GM23338 (cell line): ENCODE measurements around the gene GPD2. TPM values are rescaled to one million over a fixed set of nuclear protein-coding genes. Genes with fewer than 3 reads are reported as not detected.
A peak's percentile ranks its signal among the peaks of the same experiment; 100 is the strongest.

Source experiments
- ATAC-seq: fragments of 200-7000 bp; cut with Tn5 transposase; 3 replicates; pipeline ENCODE4 v1.9.1; 2020
- DNase-seq: peaks from one replicate; pipeline ENCODE4 v3.0.0-alpha.2; 2015; ENCODE audit warnings: low spot score
- H2AFZ ChIP-seq: fragments of 200-600 bp; sonication (generic); 2 replicates; pipeline ENCODE4 v1.8.0; 2016; ENCODE audit warnings: antibody characterized with exemption, mild to moderate bottlenecking, moderate library complexity
- H3F3A ChIP-seq: fragments of 200-600 bp; sonication (generic); replicated peaks from 2 replicates; pipeline ENCODE4 v1.8.0; 2017; ENCODE audit warnings: antibody characterized with exemption, mixed run types, low read depth
- H3K27ac ChIP-seq: fragments of 200-600 bp; sonication (generic); 2 replicates; pipeline ENCODE4 v1.6.1; 2016; ENCODE audit warnings: low read depth
- H3K27me3 ChIP-seq: fragments of 200-600 bp; sonication (generic); 2 replicates; pipeline ENCODE4 v1.8.0; 2016; ENCODE audit warnings: mild to moderate bottlenecking, mixed run types, moderate library complexity; ENCODE audit not compliant: insufficient read depth
- H3K36me3 ChIP-seq: fragments of 200-600 bp; sonication (generic); 2 replicates; pipeline ENCODE4 v1.8.0; 2016; ENCODE audit warnings: mild to moderate bottlenecking; ENCODE audit not compliant: insufficient read depth
- H3K4me1 ChIP-seq: fragments of 200-600 bp; sonication (generic); 2 replicates; pipeline ENCODE4 v1.8.0; 2016; ENCODE audit warnings: mild to moderate bottlenecking, moderate library complexity; ENCODE audit not compliant: insufficient read depth
- H3K4me2 ChIP-seq: fragments of 200-600 bp; sonication (generic); 2 replicates; pipeline ENCODE4 v1.7.1; 2017; ENCODE audit warnings: mixed run types
- H3K4me3 ChIP-seq: fragments of 200-600 bp; sonication (generic); 2 replicates; pipeline ENCODE4 v1.6.1; 2016; ENCODE audit warnings: mixed run types
- H3K79me2 ChIP-seq: fragments of 200-600 bp; sonication (generic); replicated peaks from 2 replicates; pipeline ENCODE4 v1.8.0; 2017; ENCODE audit warnings: mild to moderate bottlenecking; ENCODE audit not compliant: insufficient read depth
- H3K9me2 ChIP-seq: fragments of 200-600 bp; sonication (generic); 2 replicates; pipeline ENCODE4 v1.8.0; 2017; ENCODE audit not compliant: insufficient read depth
- H4K20me1 ChIP-seq: fragments of 200-600 bp; sonication (generic); replicated peaks from 2 replicates; pipeline ENCODE4 v1.8.0; 2017; ENCODE audit warnings: mild to moderate bottlenecking; ENCODE audit not compliant: insufficient read depth
- H3K27ac Mint-ChIP-seq: 2 replicates; pipeline ENCODE4 v1.8.0; 2020; ENCODE audit warnings: inconsistent platforms, mild to moderate bottlenecking, moderate library complexity, mixed read lengths
- H3K27me3 Mint-ChIP-seq: 3 replicates; pipeline ENCODE4 v1.8.0; 2022; ENCODE audit warnings: low read depth, mild to moderate bottlenecking, moderate library complexity, mixed read lengths, inconsistent platforms; ENCODE audit not compliant: insufficient read depth, poor library complexity
- H3K36me3 Mint-ChIP-seq: 3 replicates; pipeline ENCODE4 v1.8.0; 2021; ENCODE audit warnings: low read depth, mild to moderate bottlenecking, inconsistent platforms, moderate library complexity, mixed read lengths
- H3K4me1 Mint-ChIP-seq: 3 replicates; pipeline ENCODE4 v1.8.0; 2020; ENCODE audit warnings: mild to moderate bottlenecking, inconsistent platforms, mixed read lengths
- H3K4me3 Mint-ChIP-seq: 3 replicates; pipeline ENCODE4 v1.8.0; 2021; ENCODE audit warnings: moderate library complexity, mild to moderate bottlenecking, inconsistent platforms, mixed read lengths
- H3K9me3 Mint-ChIP-seq: 3 replicates; pipeline ENCODE4 v1.8.0; 2020; ENCODE audit warnings: moderate library complexity, mild to moderate bottlenecking, inconsistent platforms, mixed read lengths
- CREB1 ChIP-seq: fragments of 250-450 bp; sonication (Bioruptor Pico); IDR thresholded peaks from 2 replicates; pipeline ENCODE4 v1.5.0; 2020; ENCODE audit warnings: low read depth, mild to moderate bottlenecking, moderate library complexity
- EZH2 ChIP-seq: fragments of 200-600 bp; sonication (generic); IDR thresholded peaks from one replicate; pipeline ENCODE4 v1.8.0; 2017; ENCODE audit warnings: antibody characterized with exemption, mild to moderate bottlenecking, low read depth; ENCODE audit not compliant: unreplicated experiment
- EZH2phosphoT487 ChIP-seq: fragments of 200-600 bp; sonication (generic); IDR thresholded peaks from one replicate; pipeline ENCODE4 v1.8.1; 2018; ENCODE audit warnings: antibody characterized with exemption; ENCODE audit not compliant: unreplicated experiment
- JUNB ChIP-seq: IDR thresholded peaks from one replicate; pipeline ENCODE4 v1.6.1; 2016; ENCODE audit warnings: antibody characterized with exemption; ENCODE audit not compliant: unreplicated experiment
- NANOG ChIP-seq: IDR thresholded peaks from 2 replicates; pipeline ENCODE4 v1.6.1; 2016; ENCODE audit warnings: antibody characterized with exemption, borderline replicate concordance
- POLR2AphosphoS5 ChIP-seq: IDR thresholded peaks from 2 replicates; pipeline ENCODE4 v1.6.1; 2016; ENCODE audit warnings: antibody characterized with exemption, low read depth
- STAT1 ChIP-seq: IDR thresholded peaks from one replicate; pipeline ENCODE4 v1.6.1; 2016; ENCODE audit warnings: antibody characterized with exemption; ENCODE audit not compliant: unreplicated experiment
- ZNF114 ChIP-seq: fragments of 250-450 bp; sonication (Bioruptor Pico); IDR thresholded peaks from 2 replicates; pipeline ENCODE4 v1.5.0; 2020; ENCODE audit warnings: mild to moderate bottlenecking, moderate library complexity
- ZNF331 ChIP-seq: fragments of 250-450 bp; sonication (Bioruptor Pico); IDR thresholded peaks from 2 replicates; pipeline ENCODE4 v1.5.0; 2020; ENCODE audit warnings: low read depth, mild to moderate bottlenecking, moderate library complexity
- polyA plus RNA-seq: library from polyadenylated mRNA; unstranded; fragments of >200 nt; fragmentation: Nextera tagmentation; extraction: Ambion mirVana; gene quantifications from 2 replicates; pipeline ENCODE4 v1.2.1, GENCODE V29; 2016
- total RNA-seq: library from RNA; depleted of rRNA; stranded (reverse); fragments of >200 nt; shearing (Covaris generic); gene quantifications from 2 replicates; pipeline ENCODE4 v1.2.3, GENCODE V29; 2014
- TF ChIP-seq, protein P1 (sequence below), 2 experiments: fragments of 200-600 bp in 1 of 2; sonication (generic) in 1 of 2; conservative IDR thresholded peaks; 2 replicates each; pipeline versions ENCODE4 v1.5.1 to v1.6.1; 2016 to 2017; ENCODE audit warnings: antibody characterized with exemption in 2 of 2, low read depth in 2 of 2, mild to moderate bottlenecking in 2 of 2, moderate library complexity in 1 of 2
- TF ChIP-seq, protein P2 (sequence below): IDR thresholded peaks from 2 replicates; pipeline ENCODE4 v1.6.1; 2016; ENCODE audit warnings: antibody characterized with exemption
- TF ChIP-seq, protein P3 (sequence below): IDR thresholded peaks from one replicate; pipeline ENCODE4 v1.6.1; 2018; ENCODE audit warnings: antibody characterized with exemption; ENCODE audit not compliant: unreplicated experiment
- TF ChIP-seq, protein P4 (sequence below): fragments of 250-450 bp; sonication (Bioruptor Pico); IDR thresholded peaks from 2 replicates; pipeline ENCODE4 v1.5.0; 2020; ENCODE audit warnings: mild to moderate bottlenecking, moderate library complexity

GPD2 gene
- total and polyA plus RNA-seq, 2 experiments from 2014 or later: 9.4 to 67.4 TPM

DNA sequence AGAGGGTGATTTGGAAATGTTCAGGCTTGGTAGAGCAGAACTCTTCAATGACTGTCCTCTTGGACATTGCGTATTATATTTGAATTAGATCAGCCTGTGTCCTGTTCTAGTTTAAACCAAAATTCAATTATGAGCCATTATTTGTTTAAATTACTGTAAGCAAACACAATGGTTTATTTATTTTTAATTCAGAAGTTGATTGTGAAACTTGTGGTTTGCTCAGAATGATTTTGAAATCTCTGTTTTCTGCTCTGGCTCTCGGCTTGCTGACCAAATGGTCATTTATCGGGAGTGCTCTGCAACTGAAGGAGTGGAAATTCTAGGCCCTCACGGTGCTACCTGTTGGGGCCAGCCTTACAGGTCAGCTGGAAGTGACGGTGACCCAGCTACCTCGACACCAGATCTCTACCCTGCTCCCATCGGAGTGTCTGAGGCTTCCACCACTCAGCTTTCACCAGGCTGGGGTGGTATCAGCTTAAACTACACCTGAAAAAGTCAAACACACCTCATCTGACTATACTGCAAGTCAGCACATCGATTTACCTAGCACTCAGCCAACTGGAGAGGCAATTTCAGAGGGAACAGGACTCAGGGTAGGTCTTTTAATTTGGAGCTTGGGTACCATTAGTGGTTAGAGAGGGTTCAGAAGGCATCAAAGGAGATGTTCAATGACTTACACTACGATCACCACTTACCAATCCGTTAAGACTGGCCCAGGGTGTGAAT is 36.8 kb upstream of the GPD2 start:
- H3K9me2 ChIP-seq: no peaks in the 10 kb centered on the region; the same call in 1 of the 2 replicates
- H3F3A ChIP-seq: no peaks in the 10 kb centered on the region
- no peaks in the 10 kb centered on the region for H4K20me1 ChIP-seq
- Mint-ChIP-seq H3K9me3 (peaks cover 8% of the 10 kb centered on the region), H3K36me3 (0 out of 3 replicates have a peak, but pooled peaks cover 7% of the 10 kb centered on the region), H3K4me3 (peak overlapping the region; percentile 91), H3K4me1 (peaks cover 15% of the 10 kb centered on the region), H3K27me3 (peaks cover 21% of the 10 kb centered on the region), H3K27ac (no peak overlapping the region)
- H3K4me3 ChIP-seq: peak overlapping the region; percentile 77
- no peaks in the 10 kb centered on the region for H3K36me3 ChIP-seq
- DNase-seq (peak; percentile 23), ATAC-seq (peak; percentile 32)
- no peaks in the 10 kb centered on the region for H3K4me1 ChIP-seq
- no peak overlapping the region for H3K27ac ChIP-seq
- H3K79me2 ChIP-seq: no peaks in the 10 kb centered on the region
- TF ChIP-seq EZH2 (no peak), NANOG (no peak), ZNF331 (no peak), ZNF114 (CRISPR knock-in tag) (no peak), EZH2phosphoT487 (no peak), JUNB (no peak), CREB1 (CRISPR knock-in tag) (no peak), STAT1 (no peak), POLR2AphosphoS5 (no peak)
- TF ChIP-seq, protein P1, sequence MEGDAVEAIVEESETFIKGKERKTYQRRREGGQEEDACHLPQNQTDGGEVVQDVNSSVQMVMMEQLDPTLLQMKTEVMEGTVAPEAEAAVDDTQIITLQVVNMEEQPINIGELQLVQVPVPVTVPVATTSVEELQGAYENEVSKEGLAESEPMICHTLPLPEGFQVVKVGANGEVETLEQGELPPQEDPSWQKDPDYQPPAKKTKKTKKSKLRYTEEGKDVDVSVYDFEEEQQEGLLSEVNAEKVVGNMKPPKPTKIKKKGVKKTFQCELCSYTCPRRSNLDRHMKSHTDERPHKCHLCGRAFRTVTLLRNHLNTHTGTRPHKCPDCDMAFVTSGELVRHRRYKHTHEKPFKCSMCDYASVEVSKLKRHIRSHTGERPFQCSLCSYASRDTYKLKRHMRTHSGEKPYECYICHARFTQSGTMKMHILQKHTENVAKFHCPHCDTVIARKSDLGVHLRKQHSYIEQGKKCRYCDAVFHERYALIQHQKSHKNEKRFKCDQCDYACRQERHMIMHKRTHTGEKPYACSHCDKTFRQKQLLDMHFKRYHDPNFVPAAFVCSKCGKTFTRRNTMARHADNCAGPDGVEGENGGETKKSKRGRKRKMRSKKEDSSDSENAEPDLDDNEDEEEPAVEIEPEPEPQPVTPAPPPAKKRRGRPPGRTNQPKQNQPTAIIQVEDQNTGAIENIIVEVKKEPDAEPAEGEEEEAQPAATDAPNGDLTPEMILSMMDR (conservative IDR thresholded peaks at IDR 0.05; ENCODE audit: low read depth in 2 of 2): no peak
- TF ChIP-seq, protein P2, sequence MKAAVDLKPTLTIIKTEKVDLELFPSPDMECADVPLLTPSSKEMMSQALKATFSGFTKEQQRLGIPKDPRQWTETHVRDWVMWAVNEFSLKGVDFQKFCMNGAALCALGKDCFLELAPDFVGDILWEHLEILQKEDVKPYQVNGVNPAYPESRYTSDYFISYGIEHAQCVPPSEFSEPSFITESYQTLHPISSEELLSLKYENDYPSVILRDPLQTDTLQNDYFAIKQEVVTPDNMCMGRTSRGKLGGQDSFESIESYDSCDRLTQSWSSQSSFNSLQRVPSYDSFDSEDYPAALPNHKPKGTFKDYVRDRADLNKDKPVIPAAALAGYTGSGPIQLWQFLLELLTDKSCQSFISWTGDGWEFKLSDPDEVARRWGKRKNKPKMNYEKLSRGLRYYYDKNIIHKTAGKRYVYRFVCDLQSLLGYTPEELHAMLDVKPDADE: no peak
- TF ChIP-seq, protein P3, sequence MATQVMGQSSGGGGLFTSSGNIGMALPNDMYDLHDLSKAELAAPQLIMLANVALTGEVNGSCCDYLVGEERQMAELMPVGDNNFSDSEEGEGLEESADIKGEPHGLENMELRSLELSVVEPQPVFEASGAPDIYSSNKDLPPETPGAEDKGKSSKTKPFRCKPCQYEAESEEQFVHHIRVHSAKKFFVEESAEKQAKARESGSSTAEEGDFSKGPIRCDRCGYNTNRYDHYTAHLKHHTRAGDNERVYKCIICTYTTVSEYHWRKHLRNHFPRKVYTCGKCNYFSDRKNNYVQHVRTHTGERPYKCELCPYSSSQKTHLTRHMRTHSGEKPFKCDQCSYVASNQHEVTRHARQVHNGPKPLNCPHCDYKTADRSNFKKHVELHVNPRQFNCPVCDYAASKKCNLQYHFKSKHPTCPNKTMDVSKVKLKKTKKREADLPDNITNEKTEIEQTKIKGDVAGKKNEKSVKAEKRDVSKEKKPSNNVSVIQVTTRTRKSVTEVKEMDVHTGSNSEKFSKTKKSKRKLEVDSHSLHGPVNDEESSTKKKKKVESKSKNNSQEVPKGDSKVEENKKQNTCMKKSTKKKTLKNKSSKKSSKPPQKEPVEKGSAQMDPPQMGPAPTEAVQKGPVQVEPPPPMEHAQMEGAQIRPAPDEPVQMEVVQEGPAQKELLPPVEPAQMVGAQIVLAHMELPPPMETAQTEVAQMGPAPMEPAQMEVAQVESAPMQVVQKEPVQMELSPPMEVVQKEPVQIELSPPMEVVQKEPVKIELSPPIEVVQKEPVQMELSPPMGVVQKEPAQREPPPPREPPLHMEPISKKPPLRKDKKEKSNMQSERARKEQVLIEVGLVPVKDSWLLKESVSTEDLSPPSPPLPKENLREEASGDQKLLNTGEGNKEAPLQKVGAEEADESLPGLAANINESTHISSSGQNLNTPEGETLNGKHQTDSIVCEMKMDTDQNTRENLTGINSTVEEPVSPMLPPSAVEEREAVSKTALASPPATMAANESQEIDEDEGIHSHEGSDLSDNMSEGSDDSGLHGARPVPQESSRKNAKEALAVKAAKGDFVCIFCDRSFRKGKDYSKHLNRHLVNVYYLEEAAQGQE: no peak
- TF ChIP-seq, protein P4, sequence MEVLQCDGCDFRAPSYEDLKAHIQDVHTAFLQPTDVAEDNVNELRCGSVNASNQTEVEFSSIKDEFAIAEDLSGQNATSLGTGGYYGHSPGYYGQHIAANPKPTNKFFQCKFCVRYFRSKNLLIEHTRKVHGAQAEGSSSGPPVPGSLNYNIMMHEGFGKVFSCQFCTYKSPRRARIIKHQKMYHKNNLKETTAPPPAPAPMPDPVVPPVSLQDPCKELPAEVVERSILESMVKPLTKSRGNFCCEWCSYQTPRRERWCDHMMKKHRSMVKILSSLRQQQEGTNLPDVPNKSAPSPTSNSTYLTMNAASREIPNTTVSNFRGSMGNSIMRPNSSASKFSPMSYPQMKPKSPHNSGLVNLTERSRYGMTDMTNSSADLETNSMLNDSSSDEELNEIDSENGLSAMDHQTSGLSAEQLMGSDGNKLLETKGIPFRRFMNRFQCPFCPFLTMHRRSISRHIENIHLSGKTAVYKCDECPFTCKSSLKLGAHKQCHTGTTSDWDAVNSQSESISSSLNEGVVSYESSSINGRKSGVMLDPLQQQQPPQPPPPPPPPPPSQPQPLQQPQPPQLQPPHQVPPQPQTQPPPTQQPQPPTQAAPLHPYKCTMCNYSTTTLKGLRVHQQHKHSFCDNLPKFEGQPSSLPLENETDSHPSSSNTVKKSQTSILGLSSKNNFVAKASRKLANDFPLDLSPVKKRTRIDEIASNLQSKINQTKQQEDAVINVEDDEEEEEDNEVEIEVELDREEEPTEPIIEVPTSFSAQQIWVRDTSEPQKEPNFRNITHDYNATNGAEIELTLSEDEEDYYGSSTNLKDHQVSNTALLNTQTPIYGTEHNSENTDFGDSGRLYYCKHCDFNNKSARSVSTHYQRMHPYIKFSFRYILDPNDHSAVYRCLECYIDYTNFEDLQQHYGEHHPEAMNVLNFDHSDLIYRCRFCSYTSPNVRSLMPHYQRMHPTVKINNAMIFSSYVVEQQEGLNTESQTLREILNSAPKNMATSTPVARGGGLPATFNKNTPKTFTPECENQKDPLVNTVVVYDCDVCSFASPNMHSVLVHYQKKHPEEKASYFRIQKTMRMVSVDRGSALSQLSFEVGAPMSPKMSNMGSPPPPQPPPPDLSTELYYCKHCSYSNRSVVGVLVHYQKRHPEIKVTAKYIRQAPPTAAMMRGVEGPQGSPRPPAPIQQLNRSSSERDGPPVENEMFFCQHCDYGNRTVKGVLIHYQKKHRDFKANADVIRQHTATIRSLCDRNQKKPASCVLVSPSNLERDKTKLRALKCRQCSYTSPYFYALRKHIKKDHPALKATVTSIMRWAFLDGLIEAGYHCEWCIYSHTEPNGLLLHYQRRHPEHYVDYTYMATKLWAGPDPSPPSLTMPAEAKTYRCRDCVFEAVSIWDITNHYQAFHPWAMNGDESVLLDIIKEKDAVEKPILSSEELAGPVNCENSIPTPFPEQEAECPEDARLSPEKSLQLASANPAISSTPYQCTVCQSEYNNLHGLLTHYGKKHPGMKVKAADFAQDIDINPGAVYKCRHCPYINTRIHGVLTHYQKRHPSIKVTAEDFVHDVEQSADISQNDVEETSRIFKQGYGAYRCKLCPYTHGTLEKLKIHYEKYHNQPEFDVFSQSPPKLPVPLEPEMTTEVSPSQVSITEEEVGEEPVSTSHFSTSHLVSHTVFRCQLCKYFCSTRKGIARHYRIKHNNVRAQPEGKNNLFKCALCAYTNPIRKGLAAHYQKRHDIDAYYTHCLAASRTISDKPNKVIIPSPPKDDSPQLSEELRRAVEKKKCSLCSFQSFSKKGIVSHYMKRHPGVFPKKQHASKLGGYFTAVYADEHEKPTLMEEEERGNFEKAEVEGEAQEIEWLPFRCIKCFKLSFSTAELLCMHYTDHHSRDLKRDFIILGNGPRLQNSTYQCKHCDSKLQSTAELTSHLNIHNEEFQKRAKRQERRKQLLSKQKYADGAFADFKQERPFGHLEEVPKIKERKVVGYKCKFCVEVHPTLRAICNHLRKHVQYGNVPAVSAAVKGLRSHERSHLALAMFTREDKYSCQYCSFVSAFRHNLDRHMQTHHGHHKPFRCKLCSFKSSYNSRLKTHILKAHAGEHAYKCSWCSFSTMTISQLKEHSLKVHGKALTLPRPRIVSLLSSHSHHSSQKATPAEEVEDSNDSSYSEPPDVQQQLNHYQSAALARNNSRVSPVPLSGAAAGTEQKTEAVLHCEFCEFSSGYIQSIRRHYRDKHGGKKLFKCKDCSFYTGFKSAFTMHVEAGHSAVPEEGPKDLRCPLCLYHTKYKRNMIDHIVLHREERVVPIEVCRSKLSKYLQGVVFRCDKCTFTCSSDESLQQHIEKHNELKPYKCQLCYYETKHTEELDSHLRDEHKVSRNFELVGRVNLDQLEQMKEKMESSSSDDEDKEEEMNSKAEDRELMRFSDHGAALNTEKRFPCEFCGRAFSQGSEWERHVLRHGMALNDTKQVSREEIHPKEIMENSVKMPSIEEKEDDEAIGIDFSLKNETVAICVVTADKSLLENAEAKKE (CRISPR knock-in tag): no peak
- peak overlapping the region; percentile 86 for H3K4me2 ChIP-seq
- H3K27me3 ChIP-seq: peaks cover 20% of the 10 kb centered on the region
- peak overlapping the region; percentile 99 for H2AFZ ChIP-seq
